Ishikawa (cell line): ENCODE data around the gene N4BP3.

ENCODE experiments used
- CEBPB ChIP-seq: IDR thresholded peaks from 2 replicates; pipeline ENCODE4 v1.6.1; 2012
- CREB1 ChIP-seq: IDR thresholded peaks from 2 replicates; pipeline ENCODE4 v1.6.1; 2012; ENCODE audit warnings: low read depth
- EGR1 ChIP-seq: IDR thresholded peaks from 2 replicates; pipeline ENCODE4 v1.6.1; 2012
- EP300 ChIP-seq: IDR thresholded peaks from 2 replicates; pipeline ENCODE4 v1.6.1; 2012; ENCODE audit warnings: borderline replicate concordance
- FOXM1 ChIP-seq: IDR thresholded peaks from 2 replicates; pipeline ENCODE4 v1.6.1; 2012; ENCODE audit warnings: low read depth, borderline replicate concordance
- MAX ChIP-seq: IDR thresholded peaks from 2 replicates; pipeline ENCODE4 v1.6.1; 2012
- NFIC ChIP-seq: IDR thresholded peaks from 2 replicates; pipeline ENCODE4 v1.6.1; 2012
- RAD21 ChIP-seq: IDR thresholded peaks from 2 replicates; pipeline ENCODE4 v1.6.1; 2012; ENCODE audit warnings: low read depth
- REST ChIP-seq: IDR thresholded peaks from 2 replicates; pipeline ENCODE4 v1.6.1; 2012; ENCODE audit warnings: low read depth, mild to moderate bottlenecking
- TAF1 ChIP-seq: IDR thresholded peaks from 2 replicates; pipeline ENCODE4 v1.6.1; 2012; ENCODE audit warnings: low read depth, mild to moderate bottlenecking
- TCF12 ChIP-seq: IDR thresholded peaks from 2 replicates; pipeline ENCODE4 v1.6.1; 2012; ENCODE audit warnings: low read depth
- TEAD4 ChIP-seq: IDR thresholded peaks from 2 replicates; pipeline ENCODE4 v1.6.1; 2012
- USF1 ChIP-seq: IDR thresholded peaks from 2 replicates; pipeline ENCODE4 v1.6.1; 2012
- YY1 ChIP-seq: IDR thresholded peaks from 2 replicates; pipeline ENCODE4 v1.6.1; 2012; ENCODE audit warnings: low read depth
- ZBTB7A ChIP-seq: IDR thresholded peaks from 2 replicates; pipeline ENCODE4 v1.6.1; 2012; ENCODE audit warnings: low read depth

The N4BP3 gene

GRCh38 chr5:178123094-178123965 lies 10.0 kb downstream of the N4BP3 start:
- TF ChIP-seq YY1 (no peak), TEAD4 (no peak), REST (no peak), TAF1 (no peak), USF1 (no peak), NFIC (no peak), FOXM1 (no peak), EP300 (no peak), EGR1 (no peak), ZBTB7A (no peak), RAD21 (no peak)

- TF ChIP-seq FOXM1: no peak
- no peak for TF ChIP-seq TAF1
- TF ChIP-seq YY1: no peak
- peak; percentile 51; the same call in 1 of the 2 replicates for TF ChIP-seq EP300
- no peak for TF ChIP-seq USF1
- TF ChIP-seq EGR1: no peak
- TF ChIP-seq CREB1: no peak
- TF ChIP-seq NFIC: peak; percentile 83
- TF ChIP-seq RAD21: no peak
- TF ChIP-seq TEAD4: peak; percentile 36
- no peak for TF ChIP-seq CEBPB
- TF ChIP-seq TCF12: peak; percentile 94
- TF ChIP-seq ZBTB7A: peak; percentile 55; the same call in 1 of the 2 replicates
- peak; percentile 52 for TF ChIP-seq MAX
- no peak for TF ChIP-seq REST
Measured at GRCh38 chr5:178123966-178124925, 10.9 kb downstream of the N4BP3 start.

GRCh38 chr5:178125253-178125906 lies 12.0 kb downstream of the N4BP3 start:
- no peak for TF ChIP-seq USF1
- TF ChIP-seq REST: no peak
- no peak for TF ChIP-seq FOXM1
- no peak for TF ChIP-seq NFIC
- TF ChIP-seq MAX: no peak
- no peak for TF ChIP-seq CREB1
- no peak for TF ChIP-seq TEAD4
- no peak for TF ChIP-seq EP300
- TF ChIP-seq CEBPB: no peak
- no peak for TF ChIP-seq ZBTB7A
- no peak for TF ChIP-seq TAF1
- no peak for TF ChIP-seq RAD21
- TF ChIP-seq EGR1: no peak
- no peak for TF ChIP-seq YY1
- TF ChIP-seq TCF12: no peak
